HCT116 (cell line): ENCODE measurements around the gene NOS1. TPM values are rescaled to one million over a fixed set of nuclear protein-coding genes. Genes with fewer than 3 reads are reported as not detected.

Experiments
- ATAC-seq: fragments of 200-7000 bp; cut with Tn5 transposase; 2 replicates; pipeline ENCODE4 v1.9.1; 2020; ENCODE audit warnings: mild to moderate bottlenecking, moderate library complexity
- BruUV-seq: library from RNA; stranded (reverse); fragments of 400-500 nt; replicated peaks from 2 replicates; lab custom pipeline; 2021; lab: Mats Ljungman, UMichigan
- CTCF ChIA-PET: fragments of 300-600 bp; sonication (Branson Sonifier 250); formaldehyde crosslinking; loops from one replicate; lab custom pipeline; 2021; ENCODE audit warnings: antibody characterized with exemption; lab: Charles Lee
- POLR2A ChIA-PET: fragments of 300-600, 350-600 bp; sonication (Branson Sonifier 250); formaldehyde crosslinking; loops from one replicate; lab custom pipeline; 2021; ENCODE audit warnings: antibody characterized with exemption; lab: Charles Lee
- RAD21 ChIA-PET, 2 experiments: fragments of 300-600 bp; sonication (Branson Sonifier 250); formaldehyde crosslinking; loops; one replicate each; lab custom pipeline; 2023; ENCODE audit warnings: low total read pairs in 2 of 2; ENCODE audit not compliant: uncharacterized antibody in 2 of 2, unreplicated experiment in 2 of 2, low non-redundant PET in 1 of 2; lab: Charles Lee
- DNase-seq: peaks from one replicate; pipeline ENCODE4 v3.0.0-alpha.2; 2010; ENCODE audit warnings: low read depth, low spot score
- H2AFZ ChIP-seq: fragments of 200-600 bp; shearing (Covaris generic), sonication (generic); 2 replicates; pipeline ENCODE4 v1.6.1; 2017; ENCODE audit warnings: low read depth, mixed run types, mixed read lengths, antibody characterized with exemption, low read length; ENCODE audit not compliant: poor library complexity, severe bottlenecking
- H3K27ac ChIP-seq: 2 replicates; pipeline ENCODE4 v1.5.1; 2012; ENCODE audit warnings: low read depth, low read length
- H3K27me3 ChIP-seq: fragments of 200-600 bp; sonication (generic); 2 replicates; pipeline ENCODE4 v1.6.1; 2016; ENCODE audit warnings: mixed run types, low read length, mixed read lengths; ENCODE audit not compliant: insufficient read depth
- H3K36me3 ChIP-seq, 2 experiments: fragments of 200-500 bp in 1 of 2; fragments of 200-600 bp in 1 of 2; sonication (Bioruptor generic) in 1 of 2; sonication (generic) in 1 of 2; 2 replicates each; pipeline versions ENCODE4 v1.5.1 to v1.6.1; 2014 to 2016; ENCODE audit warnings: low read length in 2 of 2, inconsistent platforms in 1 of 2, mixed read lengths in 1 of 2, mixed run types in 1 of 2; ENCODE audit not compliant: insufficient read depth in 2 of 2, control insufficient read depth in 1 of 2
- H3K4me1 ChIP-seq, 2 experiments: fragments of 200-600 bp in 1 of 2; sonication (generic) in 1 of 2; 2 replicates each; pipeline versions ENCODE4 v1.5.1 to v1.6.1; 2012 to 2017; ENCODE audit warnings: low read length in 2 of 2, inconsistent platforms in 1 of 2, mild to moderate bottlenecking in 1 of 2, mixed read lengths in 1 of 2, mixed run types in 1 of 2, moderate library complexity in 1 of 2; ENCODE audit not compliant: insufficient read depth in 2 of 2, control insufficient read depth in 1 of 2
- H3K4me2 ChIP-seq: fragments of 200-600 bp; sonication (generic); 2 replicates; pipeline ENCODE4 v1.6.1; 2017; ENCODE audit warnings: mixed run types, low read length, mixed read lengths
- H3K4me3 ChIP-seq, 2 experiments: fragments of 200-600 bp in 1 of 2; sonication (generic) in 1 of 2; replicated peaks in 1 of 2; 2 replicates each; pipeline ENCODE4 v1.5.1; 2011 to 2016; ENCODE audit warnings: low read length in 2 of 2, control low read depth in 1 of 2, low read depth in 1 of 2, mild to moderate bottlenecking in 1 of 2, mixed read lengths in 1 of 2, mixed run types in 1 of 2
- H3K79me2 ChIP-seq: fragments of 200-600 bp; sonication (generic); 2 replicates; pipeline ENCODE4 v1.6.1; 2017; ENCODE audit warnings: mild to moderate bottlenecking, mixed run types, low read length, moderate library complexity, mixed read lengths; ENCODE audit not compliant: insufficient read depth
- H3K9ac ChIP-seq: fragments of 200-600 bp; sonication (generic); 2 replicates; pipeline ENCODE4 v1.6.1; 2016; ENCODE audit warnings: low read length, mixed read lengths
- H3K9me2 ChIP-seq: fragments of 200-600 bp; sonication (generic), shearing (Covaris generic); 2 replicates; pipeline ENCODE4 v1.6.1; 2017; ENCODE audit warnings: mixed run types, mild to moderate bottlenecking, moderate library complexity; ENCODE audit not compliant: insufficient read depth
- H3K9me3 ChIP-seq, 2 experiments: fragments of 200-500 bp in 1 of 2; fragments of 200-600 bp in 1 of 2; sonication (Bioruptor generic) in 1 of 2; sonication (generic) in 1 of 2; 2 replicates each; pipeline ENCODE4 v1.6.1; 2014 to 2017; ENCODE audit warnings: low read length in 2 of 2, mixed read lengths in 2 of 2, inconsistent platforms in 1 of 2, low read depth in 1 of 2, mild to moderate bottlenecking in 1 of 2, mixed run types in 1 of 2, moderate library complexity in 1 of 2; ENCODE audit not compliant: control insufficient read depth in 1 of 2, insufficient read depth in 1 of 2
- H4K20me1 ChIP-seq: fragments of 200-600 bp; sonication (generic), shearing (Covaris generic); 2 replicates; pipeline ENCODE4 v1.6.1; 2017; ENCODE audit warnings: mixed run types, mild to moderate bottlenecking, moderate library complexity; ENCODE audit not compliant: insufficient read depth
- ATF3 ChIP-seq: IDR thresholded peaks from 2 replicates; pipeline ENCODE4 v1.6.1; 2012
- ELF1 ChIP-seq: IDR thresholded peaks from 2 replicates; pipeline ENCODE4 v1.6.1; 2012; ENCODE audit warnings: low read depth, borderline replicate concordance
- RAD21 ChIP-seq: IDR thresholded peaks from 2 replicates; pipeline ENCODE4 v1.6.1; 2012; ENCODE audit warnings: low read depth, mild to moderate bottlenecking
- SP1 ChIP-seq: IDR thresholded peaks from 2 replicates; pipeline ENCODE4 v1.6.1; 2012; ENCODE audit warnings: low read depth
- YY1 ChIP-seq: IDR thresholded peaks from 2 replicates; pipeline ENCODE4 v1.6.1; 2011; ENCODE audit warnings: low read length, low read depth, moderate library complexity, mild to moderate bottlenecking; ENCODE audit not compliant: insufficient replicate concordance; ENCODE audit errors: extremely low read depth
- ZFX ChIP-seq: fragments of 450-650 bp; IDR thresholded peaks from 2 replicates; pipeline ENCODE4 v1.6.1; 2017
- intact Hi-C: fragments of 100-400 bp; cut with micrococcal nuclease; formaldehyde crosslinking; loops from 2 replicates; pipeline ENCODE4 v1.10.0; 2022
- total RNA-seq: library from RNA; stranded (reverse); gene quantifications from one replicate; pipeline ENCODE4 v1.2.1, GENCODE V29; 2021; ENCODE audit not compliant: unreplicated experiment
- TF ChIP-seq, protein P1 (sequence below): IDR thresholded peaks from 2 replicates; pipeline ENCODE4 v1.6.1; 2012; ENCODE audit warnings: low read depth

The NOS1 gene
- total RNA-seq, 1 experiment from 2014 or later, result 0.22 TPM

DNA sequence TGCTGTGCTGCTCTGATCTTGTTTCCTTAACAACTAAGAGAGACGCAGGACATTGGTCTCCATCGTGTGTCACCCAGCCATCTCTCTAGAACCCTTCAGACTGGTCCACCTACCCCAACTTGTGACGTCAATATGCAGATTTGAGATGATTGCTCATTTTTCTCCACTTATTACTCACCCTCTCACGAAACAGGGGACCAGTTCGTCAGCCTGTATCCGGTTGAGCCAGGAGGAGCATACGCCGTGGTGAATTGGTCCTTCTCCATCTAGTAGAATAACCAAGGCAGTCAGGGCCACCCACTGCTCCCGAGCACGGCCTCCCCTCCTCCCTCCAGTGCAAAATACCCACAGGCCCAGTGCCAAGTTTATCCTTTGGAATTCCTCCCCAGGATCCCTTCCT, 134.9 kb downstream of the NOS1 start:
- H3K4me2 ChIP-seq, result no peak overlapping the region
- ChIA-PET CTCF (interaction anchor here (1.1 kb wide), 1 partner anchor 624 kb away, joined by 3 read pairs; no protein-coding TSS in a partner anchor), POLR2A (no interaction called here), RAD21 (no interaction called here)
- no peak overlapping the region for H3K27ac ChIP-seq
- H3K9ac ChIP-seq, result no peak overlapping the region
- no peak for ATAC-seq
- H4K20me1 ChIP-seq, result no peaks in the 10 kb centered on the region
- DNase-seq, result no peak
- H2AFZ ChIP-seq, result no peak overlapping the region
- peaks cover 2 to 8% of the 10 kb centered on the region in 2 experiments; a peak in 2 of 4 replicates for H3K4me1 ChIP-seq
- H3K4me3 ChIP-seq, result no peak overlapping the region
- no peaks in the 10 kb centered on the region for H3K9me3 ChIP-seq
- no peaks in the 10 kb centered on the region for H3K27me3 ChIP-seq
- no peaks in the 10 kb centered on the region for H3K36me3 ChIP-seq
- BruUV-seq, result no TSS peak
- TF ChIP-seq YY1 (no peak), ATF3 (no peak), RAD21 (no peak), ZFX (no peak), ELF1 (no peak), SP1 (no peak)
- TF ChIP-seq, protein P1, sequence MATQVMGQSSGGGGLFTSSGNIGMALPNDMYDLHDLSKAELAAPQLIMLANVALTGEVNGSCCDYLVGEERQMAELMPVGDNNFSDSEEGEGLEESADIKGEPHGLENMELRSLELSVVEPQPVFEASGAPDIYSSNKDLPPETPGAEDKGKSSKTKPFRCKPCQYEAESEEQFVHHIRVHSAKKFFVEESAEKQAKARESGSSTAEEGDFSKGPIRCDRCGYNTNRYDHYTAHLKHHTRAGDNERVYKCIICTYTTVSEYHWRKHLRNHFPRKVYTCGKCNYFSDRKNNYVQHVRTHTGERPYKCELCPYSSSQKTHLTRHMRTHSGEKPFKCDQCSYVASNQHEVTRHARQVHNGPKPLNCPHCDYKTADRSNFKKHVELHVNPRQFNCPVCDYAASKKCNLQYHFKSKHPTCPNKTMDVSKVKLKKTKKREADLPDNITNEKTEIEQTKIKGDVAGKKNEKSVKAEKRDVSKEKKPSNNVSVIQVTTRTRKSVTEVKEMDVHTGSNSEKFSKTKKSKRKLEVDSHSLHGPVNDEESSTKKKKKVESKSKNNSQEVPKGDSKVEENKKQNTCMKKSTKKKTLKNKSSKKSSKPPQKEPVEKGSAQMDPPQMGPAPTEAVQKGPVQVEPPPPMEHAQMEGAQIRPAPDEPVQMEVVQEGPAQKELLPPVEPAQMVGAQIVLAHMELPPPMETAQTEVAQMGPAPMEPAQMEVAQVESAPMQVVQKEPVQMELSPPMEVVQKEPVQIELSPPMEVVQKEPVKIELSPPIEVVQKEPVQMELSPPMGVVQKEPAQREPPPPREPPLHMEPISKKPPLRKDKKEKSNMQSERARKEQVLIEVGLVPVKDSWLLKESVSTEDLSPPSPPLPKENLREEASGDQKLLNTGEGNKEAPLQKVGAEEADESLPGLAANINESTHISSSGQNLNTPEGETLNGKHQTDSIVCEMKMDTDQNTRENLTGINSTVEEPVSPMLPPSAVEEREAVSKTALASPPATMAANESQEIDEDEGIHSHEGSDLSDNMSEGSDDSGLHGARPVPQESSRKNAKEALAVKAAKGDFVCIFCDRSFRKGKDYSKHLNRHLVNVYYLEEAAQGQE, result no peak
- intact Hi-C loops, result no loop called here
- H3K9me2 ChIP-seq, result no peaks in the 10 kb centered on the region
- no peaks in the 10 kb centered on the region for H3K79me2 ChIP-seq
